Measurements from ENCODE around the gene KRT73.

- TF ChIP-seq CTCF (IDR thresholded peaks at IDR 0.05) (no peak), EP300 (IDR thresholded peaks at IDR 0.05) (no peak), POLR2A (IDR thresholded peaks at IDR 0.05) (no peak), POLR2AphosphoS5 (IDR thresholded peaks at IDR 0.05) (no peak)
Measured at GRCh38 chr12:52617403-52617785, 965 bp downstream of the KRT73 start.
